Esophagus muscularis mucosa (tissue), 4 donors: ENCODE measurements around the gene TUT4. TPM values are rescaled to one million over a fixed set of nuclear protein-coding genes. Genes with fewer than 3 reads are reported as not detected.

Experiments
- DNase-seq: peaks from one replicate; pipeline ENCODE4 v3.0.0-alpha.2; 2017; ENCODE audit errors: extremely low spot score
- H3K27ac ChIP-seq, 4 donors: fragments of 200-600 bp; sonication (generic); replicated peaks in 1 of 4; 1 replicate in 3 of 4; 2 replicates in 1 of 4; pipeline ENCODE4 v1.5.1; 2016 to 2019; ENCODE audit warnings: mild to moderate bottlenecking in 1 of 4
- H3K27me3 ChIP-seq, 4 donors: fragments of 200-600 bp; sonication (generic); one replicate each; pipeline versions ENCODE4 v1.5.1 to v1.6.0; 2016 to 2019
- H3K36me3 ChIP-seq, 4 donors: fragments of 200-600 bp; sonication (generic); one replicate each; pipeline ENCODE4 v1.5.1; 2016 to 2019
- H3K4me1 ChIP-seq, 4 donors: fragments of 200-600 bp; sonication (generic); one replicate each; pipeline ENCODE4 v1.5.1; 2016 to 2019
- H3K4me3 ChIP-seq, 4 donors: fragments of 200-600 bp; sonication (generic); 1 replicate in 2 of 4; 2 replicates in 2 of 4; pipeline ENCODE4 v1.5.1; 2016 to 2019; ENCODE audit warnings: mild to moderate bottlenecking in 4 of 4, moderate library complexity in 1 of 4
- H3K9me3 ChIP-seq, 4 donors: fragments of 200-600 bp; sonication (generic); 1 replicate in 3 of 4; 2 replicates in 1 of 4; pipeline ENCODE4 v1.5.1; 2016 to 2019
- EP300 ChIP-seq: sonication (generic); formaldehyde crosslinking; IDR thresholded peaks from one replicate; pipeline ENCODE4 v1.6.1; 2017; ENCODE audit warnings: antibody characterized with exemption
- POLR2A ChIP-seq: fragments of 450-650 bp; IDR thresholded peaks from one replicate; pipeline ENCODE4 v1.6.1; 2017; ENCODE audit warnings: antibody characterized with exemption, moderate library complexity, mild to moderate bottlenecking, low read depth
- POLR2AphosphoS5 ChIP-seq, 2 donors: sonication (generic); formaldehyde crosslinking; IDR thresholded peaks; one replicate each; pipeline ENCODE4 v1.6.1; 2017; ENCODE audit warnings: antibody characterized with exemption in 2 of 2
- WGBS: methylation state at CpG from one replicate; pipeline ENCODE4 v1.1.5; 2018; 5-methylcytosine and 5-hydroxymethylcytosine counted together
- intact Hi-C: fragments of 100-400 bp; cut with DNase I; formaldehyde crosslinking; loops from one replicate; pipeline ENCODE4 v1.15.1; 2023
- total RNA-seq, 4 donors: library from RNA; depleted of rRNA; stranded (reverse); fragments of >200 nt; gene quantifications; one replicate each; pipeline versions ENCODE4 v1.1.0 to v1.2.1, GENCODE V29; 2016
- TF ChIP-seq, protein P1 (sequence below), 3 experiments: fragments of 200-600 bp in 2 of 3; fragments of 450-650 bp in 1 of 3; sonication (generic) in 2 of 3; IDR thresholded peaks; one replicate each; pipeline ENCODE4 v1.5.1; 2017 to 2019; ENCODE audit warnings: antibody characterized with exemption in 3 of 3, mild to moderate bottlenecking in 2 of 3, moderate library complexity in 1 of 3

TUT4 gene
- total RNA-seq, 4 donors from 2014 or later: 32.3 to 58.6 (median 42.7) TPM

DNA sequence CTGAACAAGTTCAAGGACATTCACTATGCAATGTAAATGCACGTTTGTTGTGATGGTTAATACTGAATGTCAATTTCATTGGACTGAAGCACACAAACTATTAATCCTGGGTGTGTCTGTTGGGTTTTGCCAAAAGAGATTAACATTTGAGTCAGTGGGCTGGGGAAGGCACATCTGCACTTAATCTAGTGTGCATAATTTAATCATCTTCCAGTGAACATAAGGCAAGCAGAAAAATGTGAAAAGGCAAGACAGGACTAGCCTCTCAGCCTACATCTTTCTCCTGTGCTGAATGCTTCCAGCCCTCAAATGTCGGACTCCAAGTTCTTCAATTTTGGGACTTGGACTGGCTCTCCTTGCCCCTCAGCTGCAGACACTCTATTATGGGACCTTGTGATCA is 108.4 kb downstream of the TUT4 start:
- DNase-seq: no peak
- H3K9me3 ChIP-seq: no peaks in the 10 kb centered on the region
- TF ChIP-seq EP300 (no peak), POLR2A (no peak), POLR2AphosphoS5 (IDR thresholded peaks at IDR 0.05) (no peak)
- TF ChIP-seq, protein P1, sequence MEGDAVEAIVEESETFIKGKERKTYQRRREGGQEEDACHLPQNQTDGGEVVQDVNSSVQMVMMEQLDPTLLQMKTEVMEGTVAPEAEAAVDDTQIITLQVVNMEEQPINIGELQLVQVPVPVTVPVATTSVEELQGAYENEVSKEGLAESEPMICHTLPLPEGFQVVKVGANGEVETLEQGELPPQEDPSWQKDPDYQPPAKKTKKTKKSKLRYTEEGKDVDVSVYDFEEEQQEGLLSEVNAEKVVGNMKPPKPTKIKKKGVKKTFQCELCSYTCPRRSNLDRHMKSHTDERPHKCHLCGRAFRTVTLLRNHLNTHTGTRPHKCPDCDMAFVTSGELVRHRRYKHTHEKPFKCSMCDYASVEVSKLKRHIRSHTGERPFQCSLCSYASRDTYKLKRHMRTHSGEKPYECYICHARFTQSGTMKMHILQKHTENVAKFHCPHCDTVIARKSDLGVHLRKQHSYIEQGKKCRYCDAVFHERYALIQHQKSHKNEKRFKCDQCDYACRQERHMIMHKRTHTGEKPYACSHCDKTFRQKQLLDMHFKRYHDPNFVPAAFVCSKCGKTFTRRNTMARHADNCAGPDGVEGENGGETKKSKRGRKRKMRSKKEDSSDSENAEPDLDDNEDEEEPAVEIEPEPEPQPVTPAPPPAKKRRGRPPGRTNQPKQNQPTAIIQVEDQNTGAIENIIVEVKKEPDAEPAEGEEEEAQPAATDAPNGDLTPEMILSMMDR (IDR thresholded peaks at IDR 0.05): no peak
- H3K27me3 ChIP-seq: no peaks in the 10 kb centered on the region
- no peak overlapping the region for H3K4me3 ChIP-seq
- WGBS: 79% methylated on average over 2 of the region's 2 CpGs
- no peak overlapping the region for H3K27ac ChIP-seq
- H3K4me1 ChIP-seq: no peaks in the 10 kb centered on the region
- intact Hi-C loops: no loop called here
- H3K36me3 ChIP-seq: peaks cover 33 to 77% (median 51%) of the 10 kb centered on the region in 4 donors

DNA sequence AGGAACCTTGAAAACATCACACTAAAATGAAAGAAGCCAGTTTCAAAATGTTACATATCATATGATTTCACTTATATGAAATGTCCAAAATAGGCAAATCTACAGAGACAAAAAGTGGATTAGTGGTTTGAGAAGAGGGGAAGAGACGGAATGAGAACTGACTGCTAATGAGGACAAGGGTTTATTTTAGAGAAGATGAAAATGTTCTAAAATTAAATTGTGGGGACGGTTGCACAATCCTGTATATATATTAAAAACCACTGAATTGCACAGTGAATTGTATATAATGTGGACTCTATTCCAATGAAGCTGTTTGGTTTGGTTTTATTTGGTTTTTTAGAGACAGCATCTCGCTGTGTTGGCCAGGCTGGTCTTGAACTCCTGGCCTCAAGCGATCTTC is 112.9 kb downstream of the TUT4 start:
- no peaks in the 10 kb centered on the region for H3K27me3 ChIP-seq
- peaks cover 37 to 97% (median 66%) of the 10 kb centered on the region in 4 donors for H3K36me3 ChIP-seq
- intact Hi-C loops: no loop called here
- H3K9me3 ChIP-seq: no peaks in the 10 kb centered on the region
- WGBS: 86% methylated on average over 4 of the region's 4 CpGs
- H3K4me1 ChIP-seq: no peaks in the 10 kb centered on the region
- TF ChIP-seq POLR2AphosphoS5 (IDR thresholded peaks at IDR 0.05) (no peak), EP300 (no peak), POLR2A (no peak)
- TF ChIP-seq, protein P1 (IDR thresholded peaks at IDR 0.05): no peak
- no peak overlapping the region for H3K4me3 ChIP-seq
- DNase-seq: no peak
- no peak overlapping the region for H3K27ac ChIP-seq

DNA sequence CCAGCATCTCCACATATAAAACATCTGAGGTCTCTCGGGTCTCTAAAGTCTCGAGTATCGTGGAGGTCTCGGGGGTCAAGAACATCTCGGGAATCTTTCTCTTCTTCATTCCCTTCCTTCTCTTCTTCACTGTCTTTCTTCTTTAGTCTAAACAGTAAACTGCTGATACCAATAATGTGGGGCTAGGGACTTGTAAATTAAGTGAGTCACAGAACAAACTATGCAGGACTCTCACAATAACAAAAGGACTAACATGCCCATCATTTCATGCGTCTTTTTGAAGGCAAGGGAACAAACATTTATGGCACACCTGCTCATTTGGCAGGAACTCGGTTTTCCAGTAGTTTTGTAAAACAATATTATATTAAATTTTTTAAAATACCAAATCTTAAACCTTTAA is 116.1 kb downstream of the TUT4 start:
- Histone ChIP-seq H3K27ac (no peak overlapping the region), H3K4me3 (no peak overlapping the region), H3K27me3 (no peaks in the 10 kb centered on the region), H3K36me3 (peaks cover 32 to 97% (median 64%) of the 10 kb centered on the region in 4 donors), H3K4me1 (no peaks in the 10 kb centered on the region), H3K9me3 (no peaks in the 10 kb centered on the region)
- no peak for DNase-seq
- WGBS: 86% methylated on average over 7 of the region's 7 CpGs
- TF ChIP-seq POLR2AphosphoS5 (IDR thresholded peaks at IDR 0.05) (no peak), EP300 (no peak), POLR2A (no peak)
- TF ChIP-seq, protein P1 (IDR thresholded peaks at IDR 0.05): no peak
- intact Hi-C loops: no loop called here

DNA sequence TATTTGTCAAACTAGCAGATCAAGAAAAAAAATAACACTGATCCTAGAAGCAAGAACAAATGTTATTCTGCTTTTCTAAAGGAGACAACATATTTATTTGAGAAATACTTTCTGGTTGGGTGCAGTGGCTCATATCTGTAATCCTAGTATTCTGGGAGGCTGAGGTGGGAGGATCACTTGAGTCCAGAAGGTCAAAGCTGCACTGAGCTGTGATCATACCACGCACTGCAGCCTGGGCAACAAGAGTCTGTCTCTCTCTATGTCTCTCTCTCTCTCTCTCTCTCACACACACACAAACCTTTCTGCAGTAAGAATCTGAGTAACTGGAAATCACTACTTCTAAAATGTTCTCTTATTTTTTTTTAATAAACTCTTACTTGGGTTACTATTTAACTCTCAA is 117.2 kb downstream of the TUT4 start:
- H3K4me3 ChIP-seq: no peak overlapping the region
- intact Hi-C loops: no loop called here

More for the DNA sequence above, 117.2 kb downstream of the TUT4 start:
- Histone ChIP-seq H3K9me3 (no peaks in the 10 kb centered on the region), H3K27ac (no peak overlapping the region), H3K4me1 (no peaks in the 10 kb centered on the region), H3K27me3 (no peaks in the 10 kb centered on the region), H3K36me3 (peaks cover 27 to 97% (median 70%) of the 10 kb centered on the region in 4 donors)
- TF ChIP-seq POLR2A: no peak
- TF ChIP-seq POLR2AphosphoS5 (IDR thresholded peaks at IDR 0.05): no peak
- no peak for TF ChIP-seq EP300
- TF ChIP-seq, protein P1 (IDR thresholded peaks at IDR 0.05): no peak
- no peak for DNase-seq
- WGBS: 94% methylated on average over 1 of the region's 1 CpG
